Skeletal muscle satellite cell (primary cell): ENCODE measurements around the gene SZT2.
"Not testable (repeated sequence)": the region's sequence is repeated elsewhere in the genome, so short reads cannot be mapped to it uniquely, and the experiment has no call there.

ENCODE experiments used
- H3K27me3 ChIP-seq: 2 replicates; pipeline ENCODE4 v1.7.0; 2013; ENCODE audit warnings: low read length; ENCODE audit not compliant: control insufficient read depth, insufficient read depth
- H3K36me3 ChIP-seq: 2 replicates; pipeline ENCODE4 v1.7.0; 2013; ENCODE audit warnings: mild to moderate bottlenecking, control low read depth, low read length; ENCODE audit not compliant: insufficient read depth
- H3K4me1 ChIP-seq: 2 replicates; pipeline ENCODE4 v1.7.0; 2013; ENCODE audit warnings: low read length; ENCODE audit not compliant: control insufficient read depth, insufficient read depth
- H3K4me2 ChIP-seq: 2 replicates; pipeline ENCODE4 v1.7.0; 2013; ENCODE audit warnings: mild to moderate bottlenecking, low read length
- H3K4me3 ChIP-seq: 2 replicates; pipeline ENCODE4 v1.7.0; 2013; ENCODE audit warnings: low read length
- H3K9ac ChIP-seq: 2 replicates; pipeline ENCODE4 v1.7.0; 2013; ENCODE audit warnings: mild to moderate bottlenecking, low read depth, low read length, moderate library complexity
- H3K9me3 ChIP-seq: replicated peaks from 2 replicates; pipeline ENCODE4 v1.7.0; 2013; ENCODE audit warnings: mild to moderate bottlenecking, control low read depth, low read length

Gene SZT2

DNA sequence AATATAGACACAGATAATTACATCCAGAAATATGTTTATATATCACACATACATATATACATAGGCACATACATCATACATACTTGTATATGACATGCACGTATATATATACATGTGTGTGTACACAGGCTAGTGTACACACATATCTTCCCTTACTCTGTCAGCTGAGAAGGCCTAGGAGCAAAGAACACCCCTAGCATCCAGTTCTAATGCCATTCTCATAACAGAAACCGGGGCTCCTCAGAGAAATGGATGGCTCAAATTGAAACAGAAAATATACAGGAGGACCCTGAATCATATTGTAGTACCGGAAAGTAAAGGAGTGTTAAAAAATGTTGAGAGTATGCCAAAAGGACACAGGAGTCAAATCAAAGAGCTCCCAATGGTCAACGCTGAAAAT is 83.8 kb downstream of the SZT2 start:
- Histone ChIP-seq H3K9ac (peak overlapping the region; percentile 55), H3K4me1 (peaks cover 40% of the 10 kb centered on the region), H3K36me3 (no peaks in the 10 kb centered on the region), H3K4me3 (no peak overlapping the region), H3K9me3 (no peaks in the 10 kb centered on the region), H3K4me2 (no peak overlapping the region), H3K27me3 (no peaks in the 10 kb centered on the region)

DNA sequence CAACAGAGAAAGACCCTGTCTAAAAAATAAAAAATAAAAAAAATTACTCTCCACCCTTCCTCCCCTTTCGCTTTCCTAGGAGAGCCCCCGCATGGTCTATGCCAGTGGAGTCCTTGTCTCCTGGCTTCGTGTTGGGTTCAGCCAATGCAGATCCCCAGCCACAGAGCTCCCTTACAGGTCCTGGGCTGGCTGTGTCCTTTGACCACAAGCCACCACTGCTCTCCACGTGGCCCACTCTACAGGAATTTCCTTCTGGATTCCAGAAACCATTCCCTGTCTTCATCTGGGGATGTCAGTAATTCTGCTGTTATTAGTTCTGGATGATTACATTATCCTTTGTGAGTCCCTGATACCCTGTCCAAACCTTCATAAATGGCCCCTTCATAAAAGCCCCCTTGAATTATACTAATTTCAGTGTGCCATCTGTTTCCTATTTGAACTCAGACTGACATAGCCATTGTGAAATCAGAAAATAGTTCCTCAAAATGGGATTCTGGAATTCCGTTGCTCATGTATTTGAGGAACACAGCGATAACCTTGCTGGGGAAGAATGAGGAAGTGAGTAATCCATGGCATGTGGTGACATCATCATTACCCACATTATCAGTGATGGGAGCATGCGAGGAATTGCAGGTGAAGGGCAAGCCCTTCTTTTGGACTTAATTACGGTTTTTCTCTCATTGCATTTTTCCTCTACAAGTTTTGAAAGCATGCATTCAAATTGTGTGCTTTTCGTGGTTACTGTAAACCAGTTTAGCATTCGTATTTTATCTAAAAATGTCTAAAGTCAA is 86.1 kb downstream of the SZT2 start:
- H3K4me2 ChIP-seq, H3K9me3 ChIP-seq, H3K4me3 ChIP-seq, H3K27me3 ChIP-seq, H3K36me3 ChIP-seq: not testable (repeated sequence)
- Histone ChIP-seq H3K9ac (peak overlapping the region; percentile 27), H3K4me1 (peaks cover 40% of the 10 kb centered on the region)

DNA sequence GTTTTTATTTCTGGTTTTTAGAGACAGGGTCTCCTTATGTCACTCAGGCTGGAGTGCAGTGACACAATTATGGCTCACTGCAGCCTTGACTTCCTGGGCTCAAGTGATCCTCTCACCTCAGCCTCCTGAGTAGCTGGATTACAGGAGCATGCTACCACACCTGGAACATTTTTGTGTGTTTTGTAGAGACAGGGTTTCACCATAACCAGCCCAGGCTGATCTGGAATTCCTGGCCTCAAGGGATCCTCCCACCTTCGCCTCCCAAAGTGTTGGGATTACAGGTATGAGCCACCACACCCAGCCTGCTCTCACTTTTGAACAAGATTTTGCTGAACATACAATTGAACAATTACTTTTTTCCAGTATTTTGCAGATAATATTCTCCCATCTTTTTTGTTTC is 88.0 kb downstream of the SZT2 start:
- no peak overlapping the region for H3K9ac ChIP-seq
- H3K4me1 ChIP-seq: peaks cover 31% of the 10 kb centered on the region
- no peaks in the 10 kb centered on the region for H3K9me3 ChIP-seq
- no peaks in the 10 kb centered on the region for H3K27me3 ChIP-seq
- no peak overlapping the region for H3K4me3 ChIP-seq
- H3K36me3 ChIP-seq: no peaks in the 10 kb centered on the region
- H3K4me2 ChIP-seq: no peak overlapping the region

DNA sequence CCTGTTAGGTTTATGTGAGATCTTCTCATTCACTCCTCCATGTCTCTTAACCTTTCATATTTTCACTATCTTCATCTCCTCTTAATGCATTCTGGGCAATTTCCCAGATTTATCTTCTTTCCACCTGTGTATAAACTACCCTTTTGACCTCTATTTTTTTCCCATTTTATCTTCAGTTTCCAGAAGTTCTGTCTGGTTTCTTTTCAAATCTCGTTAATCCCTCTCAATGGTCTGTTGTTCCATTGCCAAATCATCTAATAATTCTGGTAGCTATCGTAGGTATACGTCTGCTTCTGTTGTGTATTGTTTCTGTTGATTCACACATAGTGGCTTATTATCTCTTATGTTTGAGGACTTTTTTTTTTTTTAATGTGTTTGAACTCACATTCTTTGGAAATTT is 89.7 kb downstream of the SZT2 start:
- Histone ChIP-seq H3K4me2 (no peak overlapping the region), H3K4me1 (peaks cover 15% of the 10 kb centered on the region), H3K4me3 (no peak overlapping the region), H3K27me3 (no peaks in the 10 kb centered on the region), H3K9me3 (no peaks in the 10 kb centered on the region), H3K36me3 (no peaks in the 10 kb centered on the region), H3K9ac (no peak overlapping the region)

DNA sequence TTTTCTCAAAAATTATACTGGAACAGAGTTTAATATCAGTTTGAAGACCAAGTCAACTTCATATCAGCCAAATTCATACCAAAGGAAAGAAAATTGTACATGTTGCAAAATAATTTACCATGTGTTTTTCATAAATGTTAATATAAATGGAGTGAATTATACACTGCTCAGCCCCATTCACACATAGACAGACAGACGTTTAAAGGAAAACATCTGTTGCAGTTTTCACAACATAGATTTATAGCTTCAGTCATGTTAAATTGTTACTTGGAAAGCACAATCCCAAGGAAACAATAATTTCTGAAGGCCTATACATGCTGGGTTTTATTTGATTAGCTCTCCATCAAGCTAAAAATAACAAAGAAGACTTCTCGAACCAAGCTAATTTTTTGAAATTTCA is 91.8 kb downstream of the SZT2 start:
- Histone ChIP-seq H3K4me2 (no peak overlapping the region), H3K36me3 (no peaks in the 10 kb centered on the region), H3K4me3 (no peak overlapping the region), H3K9ac (no peak overlapping the region), H3K9me3 (no peaks in the 10 kb centered on the region), H3K4me1 (peaks cover 1% of the 10 kb centered on the region), H3K27me3 (no peaks in the 10 kb centered on the region)

DNA sequence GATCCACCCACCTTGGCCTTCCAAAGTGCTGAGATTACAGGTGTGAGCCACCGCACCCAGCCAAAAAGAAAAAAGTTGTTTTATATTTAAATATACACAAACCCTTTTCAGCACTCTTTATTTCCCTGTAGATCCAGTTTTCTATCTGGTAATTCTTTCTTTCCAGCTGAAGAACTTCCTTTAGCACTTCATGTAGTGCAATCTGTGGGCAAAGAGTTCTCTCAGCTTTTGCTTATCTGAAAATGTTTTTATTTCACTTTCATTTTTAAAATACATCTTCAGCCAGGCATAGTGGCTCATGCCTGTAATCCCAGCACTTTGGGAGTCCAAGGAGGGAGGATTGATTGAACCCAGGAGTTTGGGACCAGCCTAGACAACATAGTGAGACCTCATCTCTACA is 92.5 kb downstream of the SZT2 start:
- Histone ChIP-seq H3K4me2 (no peak overlapping the region), H3K27me3 (no peaks in the 10 kb centered on the region), H3K36me3 (no peaks in the 10 kb centered on the region), H3K4me3 (no peak overlapping the region), H3K9me3 (no peaks in the 10 kb centered on the region), H3K4me1 (no peaks in the 10 kb centered on the region), H3K9ac (no peak overlapping the region)

DNA sequence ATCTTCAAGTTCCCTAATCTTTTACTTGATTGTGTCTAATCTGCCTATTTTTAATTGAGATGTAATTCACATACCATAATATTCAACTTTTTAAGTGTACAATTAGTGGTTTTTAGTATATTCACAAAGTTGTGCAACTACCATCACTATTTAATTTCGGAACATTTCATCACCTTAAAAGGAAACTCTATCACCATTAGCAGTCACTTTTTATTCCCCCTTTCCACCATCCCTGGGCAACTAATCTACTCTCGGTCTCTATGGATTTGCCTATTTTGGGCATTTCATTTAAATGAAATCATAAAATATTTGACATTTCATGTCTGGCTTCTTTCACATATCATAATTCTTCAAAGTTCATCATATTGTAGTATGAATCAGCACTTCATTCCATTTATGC is 94.7 kb downstream of the SZT2 start:
- Histone ChIP-seq H3K36me3 (no peaks in the 10 kb centered on the region), H3K9ac (no peak overlapping the region), H3K4me2 (no peak overlapping the region), H3K4me3 (no peak overlapping the region), H3K4me1 (no peaks in the 10 kb centered on the region), H3K9me3 (peaks cover 9% of the 10 kb centered on the region), H3K27me3 (no peaks in the 10 kb centered on the region)

DNA sequence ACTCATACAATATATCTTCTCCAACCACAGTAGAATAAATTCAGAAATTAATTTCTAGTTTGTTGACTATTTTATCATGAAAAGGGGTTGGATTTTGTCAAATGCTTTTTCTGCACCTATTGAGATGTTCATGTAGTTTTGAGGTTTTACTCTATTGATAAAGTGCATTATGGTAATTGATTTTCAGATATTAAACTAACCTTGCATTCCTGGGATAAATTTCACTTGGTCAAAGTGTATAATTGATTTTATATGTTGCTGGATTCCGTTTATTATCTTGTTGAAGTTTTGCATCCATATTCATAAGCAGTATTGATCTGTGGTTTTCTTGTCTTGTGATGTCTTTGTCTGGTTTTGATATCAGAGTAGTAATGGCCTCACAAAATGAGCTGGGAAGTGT is 98.5 kb downstream of the SZT2 start:
- H3K27me3 ChIP-seq: no peaks in the 10 kb centered on the region
- peaks cover 9% of the 10 kb centered on the region for H3K9me3 ChIP-seq
- H3K9ac ChIP-seq: no peak overlapping the region
- H3K4me1 ChIP-seq: no peaks in the 10 kb centered on the region
- no peaks in the 10 kb centered on the region for H3K36me3 ChIP-seq
- H3K4me2 ChIP-seq: no peak overlapping the region
- H3K4me3 ChIP-seq: no peak overlapping the region

DNA sequence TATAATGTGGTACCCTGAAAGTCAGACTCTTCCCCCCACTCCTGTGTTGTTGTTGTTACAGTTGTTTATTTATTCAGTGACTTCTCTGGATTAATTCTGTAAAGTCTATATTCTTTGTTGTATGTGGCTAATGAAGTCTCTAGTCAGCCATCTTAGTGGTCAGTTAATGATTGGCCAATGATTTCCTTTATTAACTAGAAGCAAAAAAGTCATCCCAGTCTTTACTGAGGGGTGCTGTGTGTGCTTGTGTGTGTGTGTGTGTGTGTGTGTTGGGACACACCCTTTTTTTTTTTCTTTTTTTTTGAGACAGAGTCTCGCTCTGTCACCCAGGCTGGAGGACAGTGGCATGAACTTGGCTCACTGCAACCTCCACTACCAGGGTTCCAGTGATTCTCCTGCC is 101.4 kb downstream of the SZT2 start:
- peaks cover 9% of the 10 kb centered on the region for H3K9me3 ChIP-seq
- H3K4me3 ChIP-seq: no peak overlapping the region
- no peaks in the 10 kb centered on the region for H3K27me3 ChIP-seq
- H3K36me3 ChIP-seq: no peaks in the 10 kb centered on the region
- no peak overlapping the region for H3K4me2 ChIP-seq
- no peak overlapping the region for H3K9ac ChIP-seq
- H3K4me1 ChIP-seq: peaks cover 7% of the 10 kb centered on the region

DNA sequence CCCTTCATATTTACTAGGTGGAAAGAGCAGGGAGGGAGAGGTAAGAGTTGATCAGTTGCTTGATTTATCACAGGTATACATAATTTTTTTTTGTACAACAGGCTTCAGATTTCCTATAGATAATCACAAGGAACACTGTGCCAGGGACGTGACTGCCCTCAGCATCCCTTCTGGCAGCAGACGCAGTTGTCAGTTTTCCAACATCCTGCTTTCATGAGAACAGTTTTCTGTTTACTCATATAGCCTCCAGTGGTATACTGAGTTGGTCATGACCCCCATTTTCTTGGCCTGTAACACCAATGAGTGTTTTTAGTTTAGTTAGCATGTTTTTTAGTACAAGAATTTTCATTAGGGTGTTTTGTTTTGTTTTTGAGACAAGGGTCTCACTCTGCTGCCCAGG is 103.1 kb downstream of the SZT2 start:
- Histone ChIP-seq H3K4me1 (peaks cover 7% of the 10 kb centered on the region), H3K9me3 (peaks cover 6% of the 10 kb centered on the region), H3K4me2 (no peak overlapping the region), H3K4me3 (no peak overlapping the region), H3K36me3 (no peaks in the 10 kb centered on the region), H3K27me3 (no peaks in the 10 kb centered on the region), H3K9ac (no peak overlapping the region)

DNA sequence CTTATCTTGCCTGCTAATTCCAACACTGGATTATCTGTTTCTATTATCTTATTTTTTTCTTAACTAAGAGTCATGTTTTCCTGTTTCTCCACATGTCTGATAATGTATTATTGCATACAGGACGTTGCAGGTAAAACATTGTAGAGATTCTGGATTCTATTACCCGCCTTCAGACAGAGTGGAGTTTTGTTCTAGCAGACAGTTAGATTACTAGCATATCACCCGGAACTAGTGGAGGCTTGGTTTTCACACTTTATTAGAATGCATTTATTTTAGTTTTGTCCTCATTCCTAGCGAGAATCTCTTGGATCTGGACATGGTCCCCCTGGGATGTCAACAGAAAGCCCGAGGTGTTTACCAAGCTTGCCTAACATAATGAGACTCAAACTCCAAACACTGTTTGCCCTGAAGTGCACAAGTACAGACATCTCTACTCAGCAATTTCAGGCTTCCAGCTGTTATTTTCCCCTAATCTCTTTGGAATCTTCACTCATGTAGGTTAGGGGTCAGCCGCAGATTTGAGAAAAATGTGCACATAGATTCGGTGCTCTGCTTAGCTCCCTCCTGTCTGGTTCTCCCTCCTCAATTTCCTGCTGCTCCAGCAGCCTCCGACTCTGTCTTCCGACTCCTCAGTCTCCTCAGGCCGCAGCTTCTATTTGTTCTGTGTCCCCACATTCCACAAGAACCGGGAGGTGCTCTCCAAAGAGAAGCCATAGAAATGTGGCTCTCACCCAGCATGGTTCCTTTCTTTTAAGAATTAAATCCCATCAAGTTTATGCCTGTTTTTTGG is 104.2 kb downstream of the SZT2 start:
- Histone ChIP-seq H3K9me3 (no peaks in the 10 kb centered on the region), H3K4me2 (peak overlapping the region; percentile 24), H3K36me3 (no peaks in the 10 kb centered on the region), H3K27me3 (no peaks in the 10 kb centered on the region), H3K9ac (peak overlapping the region; percentile 0), H3K4me3 (no peak overlapping the region), H3K4me1 (peaks cover 7% of the 10 kb centered on the region)

DNA sequence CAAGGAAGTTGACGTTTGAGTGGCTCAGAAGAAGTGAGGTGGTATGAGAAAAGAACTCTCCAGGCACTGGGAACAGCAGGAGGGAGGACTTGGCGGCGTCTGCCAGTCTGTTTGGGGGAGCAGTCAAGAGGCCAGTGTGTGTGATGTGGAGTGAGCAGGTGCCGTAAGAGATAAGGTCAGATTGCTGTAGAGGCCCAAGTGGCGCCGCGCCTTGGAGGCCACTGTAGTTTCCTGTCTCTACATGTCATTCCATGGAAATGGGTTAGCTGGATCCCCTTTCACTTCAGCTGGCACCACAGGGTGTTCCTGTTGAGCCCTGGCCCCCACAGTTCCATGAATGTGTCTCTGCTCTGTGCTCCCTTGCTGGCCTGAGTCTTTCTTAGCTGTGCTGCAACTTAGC is 105.5 kb downstream of the SZT2 start:
- no peaks in the 10 kb centered on the region for H3K9me3 ChIP-seq
- H3K4me3 ChIP-seq: no peak overlapping the region
- H3K4me1 ChIP-seq: peaks cover 7% of the 10 kb centered on the region
- no peak overlapping the region for H3K9ac ChIP-seq
- H3K27me3 ChIP-seq: no peaks in the 10 kb centered on the region
- H3K4me2 ChIP-seq: no peak overlapping the region
- H3K36me3 ChIP-seq: no peaks in the 10 kb centered on the region
